ENCODE measurements around the gene SPRY4. TPM values are rescaled to one million over a fixed set of nuclear protein-coding genes. Genes with fewer than 3 reads are reported as not detected.

SPRY4 gene
- total and polyA plus RNA-seq, 2 of the 8 experiments (the other 6 are each of a cell fraction or from before 2014, with no cell fraction given) = 59.1 to 113 TPM

DNA sequence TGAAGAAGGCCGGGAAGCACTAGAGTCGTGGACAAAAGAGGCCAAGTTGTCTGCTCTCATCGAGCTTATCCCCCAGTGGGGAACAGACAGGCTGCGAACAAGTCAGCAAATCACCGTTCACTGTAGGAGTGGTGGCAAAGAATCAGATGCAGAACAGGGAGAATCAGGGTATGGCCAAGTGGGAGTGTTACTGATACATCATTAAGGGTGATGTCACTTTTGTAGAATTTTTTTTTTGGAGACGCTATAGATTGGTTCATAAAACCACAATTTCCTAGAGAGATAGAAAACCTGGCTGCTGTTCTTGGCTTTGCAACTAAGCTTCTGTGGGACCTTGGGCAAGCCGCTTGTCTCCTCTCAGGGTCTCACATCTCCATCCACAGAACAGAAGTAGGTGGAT is 21.3 kb downstream of the SPRY4 start:
- CTCF ChIA-PET (ENCODE audit: partially characterized antibody) = interaction anchor here (0.9 to 1.6 kb wide), 2 partner anchors 160 to 244 kb away, joined by 3 to 4 read pairs; no protein-coding TSS in a partner anchor
- no peak overlapping the region for H3K4me2 ChIP-seq (ENCODE audit: insufficient read depth in 1 of 2, low read depth in 2 of 2, low read length in 2 of 2)
- TF ChIP-seq SAP30 (IDR thresholded peaks at IDR 0.05; ENCODE audit: insufficient read depth, insufficient replicate concordance, low read length) (no peak), CHD1 (IDR thresholded peaks at IDR 0.05; ENCODE audit: low read depth, low read length) (no peak), EZH2 (IDR thresholded peaks at IDR 0.05; ENCODE audit: low read depth, low read length, severe bottlenecking) (no peak), BRCA1 (IDR thresholded peaks at IDR 0.05; ENCODE audit: low read depth, low read length) (no peak), SUZ12 (IDR thresholded peaks at IDR 0.05; ENCODE audit: low read length) (no peak), POLR2AphosphoS5 (IDR thresholded peaks at IDR 0.05; ENCODE audit: low read depth, low read length) (no peak)

More for the DNA sequence above, 21.3 kb downstream of the SPRY4 start:
- DNase-seq (ENCODE audit: low read depth in 1 of 2, low spot score in 2 of 2) (no peak), FAIRE-seq (no peak)
- Histone ChIP-seq H3K9ac (replicated peaks in 1 of 4; ENCODE audit: extremely low read depth in 1 of 4, low read depth in 3 of 4, low read length in 3 of 4) (no peak overlapping the region), H4K91ac (replicated peaks; ENCODE audit: insufficient read length, low read length) (no peak overlapping the region), H4K8ac (ENCODE audit: extremely low read depth, insufficient read depth, low read length) (no peak overlapping the region), H3K4me3 (ENCODE audit: extremely low read depth in 1 of 4, insufficient read depth in 2 of 4, low read depth in 3 of 4, low read length in 4 of 4) (no peak overlapping the region), H3K79me2 (ENCODE audit: control insufficient read depth in 1 of 2, insufficient read depth in 2 of 2, low read length in 2 of 2) (peaks cover 0 to 85% of the 10 kb centered on the region in 2 experiments; a peak in 2 of 4 replicates), H2AK5ac (ENCODE audit: low read depth, low read length) (no peak overlapping the region), H2BK12ac (ENCODE audit: low read depth, low read length) (no peak overlapping the region), H2AFZ (ENCODE audit: low read length) (no peak overlapping the region), H3K79me1 (ENCODE audit: low read depth, low read length) (peaks cover 9% of the 10 kb centered on the region), H3K9me3 (ENCODE audit: insufficient read depth in 2 of 2, low read depth in 1 of 2, low read length in 1 of 2) (no peaks in the 10 kb centered on the region), H2BK15ac (ENCODE audit: low read length) (no peak overlapping the region), H3K36me3 (ENCODE audit: control insufficient read depth in 2 of 4, insufficient read depth in 4 of 4, low read length in 3 of 4) (peaks cover 0 to 4% (median under 1%) of the 10 kb centered on the region in 4 experiments; a peak in 1 of 8 replicates), H3K4ac (replicated peaks; ENCODE audit: insufficient read length, low read depth, low read length) (no peak overlapping the region), H2BK5ac (ENCODE audit: low read depth, low read length) (0 out of 2 replicates have a peak overlapping the region, but pooled peaks have one; percentile 52), H3K27me3 (replicated peaks in 1 of 4; ENCODE audit: control insufficient read depth in 3 of 4, extremely low read depth in 1 of 4, insufficient read depth in 3 of 4, low read length in 3 of 4) (no peaks in the 10 kb centered on the region), H3K23ac (ENCODE audit: insufficient read length) (no peak overlapping the region), H4K20me1 (replicated peaks in 1 of 2; ENCODE audit: control insufficient read depth in 1 of 2, insufficient read depth in 2 of 2, low read length in 2 of 2) (peaks cover 0 to 1% of the 10 kb centered on the region in 2 experiments), H3K4me1 (replicated peaks in 1 of 4; ENCODE audit: control insufficient read depth in 3 of 4, insufficient read depth in 4 of 4, low read length in 3 of 4) (peaks cover 0 to 7% (median 2%) of the 10 kb centered on the region in 4 experiments; a peak in 4 of 7 replicates), H3K23me2 (ENCODE audit: low read depth, low read length) (no peaks in the 10 kb centered on the region), H2BK120ac (replicated peaks; ENCODE audit: low read depth, low read length) (no peak overlapping the region), H2BK20ac (ENCODE audit: low read length) (no peak overlapping the region), H3K14ac (ENCODE audit: insufficient read length) (no peak overlapping the region), H3K56ac (replicated peaks; ENCODE audit: insufficient read length, low read depth, low read length) (no peak overlapping the region), H4K5ac (ENCODE audit: insufficient read length, low read depth, low read length) (no peak overlapping the region), H3K18ac (ENCODE audit: extremely low read depth, low read length) (no peak overlapping the region), H3K27ac (ENCODE audit: low read depth, low read length) (no peak overlapping the region)
- 88% methylated on average over 7 of the region's 7 CpGs; no CpG with 5 or more reads in 1 of the 2 experiments for WGBS, 2 experiments (ENCODE audit: extremely low coverage in 1 of 2, insufficient coverage in 1 of 2, insufficient read length in 1 of 2, insufficient replicate concordance in 2 of 2, low coverage in 1 of 2, low lambda C conversion rate in 2 of 2, missing lambda C conversion rate in 1 of 2)
- POLR2A ChIA-PET (ENCODE audit: partially characterized antibody) = interaction anchor here (1.6 to 3.4 kb wide), 3 partner anchors 8 to 22 kb away, joined by 7 to 11 read pairs (median 8); partner anchors contain the start of gene SPRY4

Data from H1 (cell line).